Gastroesophageal sphincter (tissue), 4 donors: Measurements from ENCODE around the gene ZNF783. TPM values are rescaled to one million over a fixed set of nuclear protein-coding genes. Genes with fewer than 3 reads are reported as not detected.

Source experiments
- ATAC-seq: fragments of 150-250 bp; one replicate; pipeline ENCODE4 v1.9.1; 2016; ENCODE audit warnings: mild to moderate bottlenecking, moderate library complexity
- H3K27ac ChIP-seq, 4 donors: fragments of 200-600 bp; sonication (generic) in 3 of 4; 1 replicate in 3 of 4; 2 replicates in 1 of 4; pipeline ENCODE4 v1.5.1; 2016 to 2019
- H3K27me3 ChIP-seq: fragments of 200-600 bp; sonication (generic); one replicate; pipeline ENCODE4 v1.5.1; 2019
- H3K36me3 ChIP-seq, 2 donors: fragments of 200-600 bp; sonication (generic); one replicate each; pipeline ENCODE4 v1.5.1; 2019; ENCODE audit warnings: control low read depth in 1 of 2
- H3K4me1 ChIP-seq, 3 donors: fragments of 200-600 bp; sonication (generic); 1 replicate in 2 of 3; 2 replicates in 1 of 3; pipeline ENCODE4 v1.5.1; 2016 to 2019; ENCODE audit warnings: control low read depth in 2 of 3
- H3K4me3 ChIP-seq, 2 donors: fragments of 200-600 bp; sonication (generic); one replicate each; pipeline ENCODE4 v1.5.1; 2019; ENCODE audit warnings: mild to moderate bottlenecking in 1 of 2, moderate library complexity in 1 of 2
- H3K9me3 ChIP-seq, 3 donors: fragments of 200-600 bp; sonication (generic); one replicate each; pipeline ENCODE4 v1.5.1; 2017 to 2019; ENCODE audit warnings: control low read depth in 2 of 3
- EP300 ChIP-seq: sonication (generic); formaldehyde crosslinking; IDR thresholded peaks from one replicate; pipeline ENCODE4 v1.6.1; 2017; ENCODE audit warnings: antibody characterized with exemption, mild to moderate bottlenecking
- POLR2A ChIP-seq, 2 donors: fragments of 450-650 bp; IDR thresholded peaks; one replicate each; pipeline ENCODE4 v1.6.1; 2017; ENCODE audit warnings: antibody characterized with exemption in 2 of 2, mild to moderate bottlenecking in 2 of 2, moderate library complexity in 1 of 2
- POLR2AphosphoS5 ChIP-seq: sonication (generic); formaldehyde crosslinking; IDR thresholded peaks from one replicate; pipeline ENCODE4 v1.6.1; 2017; ENCODE audit warnings: antibody characterized with exemption
- WGBS, 2 donors: methylation state at CpG; one replicate each; pipeline ENCODE4 v1.1.5; 2018; ENCODE audit warnings: low coverage in 1 of 2; 5-methylcytosine and 5-hydroxymethylcytosine counted together
- small RNA-seq, 4 donors: library from RNA; depleted of rRNA; stranded (forward); fragments of <200 nt; gene quantifications; one replicate each; pipeline ENCODE3, GENCODE V24; 2016
- total RNA-seq, 4 donors: library from RNA; depleted of rRNA; stranded (reverse); fragments of >200 nt; gene quantifications; one replicate each; pipeline ENCODE4 v1.1.0, GENCODE V29; 2016
- TF ChIP-seq, protein P1 (sequence below), 4 experiments: fragments of 200-600 bp in 2 of 4; fragments of 450-650 bp in 2 of 4; sonication (generic) in 1 of 4; IDR thresholded peaks; one replicate each; pipeline ENCODE4 v1.5.1; 2017 to 2019; ENCODE audit warnings: antibody characterized with exemption in 4 of 4, mild to moderate bottlenecking in 2 of 4, moderate library complexity in 2 of 4

The ZNF783 gene
- total RNA-seq, 4 donors from 2014 or later, result 8.5 to 17.0 (median 13.1) TPM

DNA sequence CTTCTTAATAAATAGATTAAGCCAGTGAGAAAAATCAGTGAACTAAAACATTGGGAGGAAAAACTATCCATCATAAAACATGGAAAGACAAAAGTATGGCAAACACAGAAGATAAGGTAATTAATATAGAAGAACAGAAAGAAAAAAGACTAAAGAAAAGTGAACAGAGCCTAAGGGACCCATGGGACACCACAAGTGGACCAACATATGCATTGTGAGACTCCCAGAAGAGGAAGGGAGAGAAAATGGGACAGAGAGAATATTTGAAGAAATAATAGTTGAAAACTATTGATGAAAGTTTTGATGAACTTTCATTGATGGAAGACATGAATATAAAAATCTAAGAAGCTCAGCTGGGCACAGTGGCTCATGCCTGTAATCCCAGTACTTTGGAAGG is 71.3 kb downstream of the ZNF783 start:
- Histone ChIP-seq H3K27ac (no peak overlapping the region), H3K36me3 (no peaks in the 10 kb centered on the region), H3K4me1 (no peaks in the 10 kb centered on the region), H3K27me3 (peaks cover 14% of the 10 kb centered on the region), H3K9me3 (peaks cover 0 to 20% (median 0%) of the 10 kb centered on the region in 3 donors), H3K4me3 (no peak overlapping the region)
- TF ChIP-seq EP300, result no peak
- TF ChIP-seq POLR2A (IDR thresholded peaks at IDR 0.05), result no peak
- TF ChIP-seq POLR2AphosphoS5, result no peak
- TF ChIP-seq, protein P1, sequence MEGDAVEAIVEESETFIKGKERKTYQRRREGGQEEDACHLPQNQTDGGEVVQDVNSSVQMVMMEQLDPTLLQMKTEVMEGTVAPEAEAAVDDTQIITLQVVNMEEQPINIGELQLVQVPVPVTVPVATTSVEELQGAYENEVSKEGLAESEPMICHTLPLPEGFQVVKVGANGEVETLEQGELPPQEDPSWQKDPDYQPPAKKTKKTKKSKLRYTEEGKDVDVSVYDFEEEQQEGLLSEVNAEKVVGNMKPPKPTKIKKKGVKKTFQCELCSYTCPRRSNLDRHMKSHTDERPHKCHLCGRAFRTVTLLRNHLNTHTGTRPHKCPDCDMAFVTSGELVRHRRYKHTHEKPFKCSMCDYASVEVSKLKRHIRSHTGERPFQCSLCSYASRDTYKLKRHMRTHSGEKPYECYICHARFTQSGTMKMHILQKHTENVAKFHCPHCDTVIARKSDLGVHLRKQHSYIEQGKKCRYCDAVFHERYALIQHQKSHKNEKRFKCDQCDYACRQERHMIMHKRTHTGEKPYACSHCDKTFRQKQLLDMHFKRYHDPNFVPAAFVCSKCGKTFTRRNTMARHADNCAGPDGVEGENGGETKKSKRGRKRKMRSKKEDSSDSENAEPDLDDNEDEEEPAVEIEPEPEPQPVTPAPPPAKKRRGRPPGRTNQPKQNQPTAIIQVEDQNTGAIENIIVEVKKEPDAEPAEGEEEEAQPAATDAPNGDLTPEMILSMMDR (IDR thresholded peaks at IDR 0.05), result no peak
- no peak for ATAC-seq

DNA sequence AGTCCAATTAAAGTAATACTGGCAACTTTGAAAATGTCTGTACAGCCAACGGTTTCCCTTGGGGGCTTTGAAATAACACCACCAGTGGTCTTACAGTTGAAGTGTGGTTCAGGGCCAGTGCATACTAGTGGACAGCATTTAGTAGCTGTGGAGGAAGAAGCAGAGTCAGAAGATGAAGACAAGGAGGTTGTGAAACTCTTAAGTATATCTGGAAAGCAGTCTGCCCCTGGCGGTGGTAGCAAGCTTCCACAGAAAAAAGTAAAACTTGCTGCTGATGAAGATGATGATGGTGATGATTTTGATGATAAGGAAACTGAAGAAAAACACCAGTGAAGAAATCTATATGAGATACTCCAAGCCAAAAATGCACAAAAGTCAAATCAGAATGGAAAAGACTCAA is 72.2 kb downstream of the ZNF783 start:
- Histone ChIP-seq H3K27ac (no peak overlapping the region), H3K4me3 (no peak overlapping the region), H3K36me3 (no peaks in the 10 kb centered on the region), H3K9me3 (peaks cover 0 to 20% (median 0%) of the 10 kb centered on the region in 3 donors), H3K27me3 (peaks cover 14% of the 10 kb centered on the region), H3K4me1 (no peaks in the 10 kb centered on the region)
- 60 to 63% methylated on average over 1 to 2 of the region's 2 CpGs for WGBS, 2 donors
- TF ChIP-seq, protein P1 (IDR thresholded peaks at IDR 0.05), result no peak
- no peak for TF ChIP-seq EP300
- ATAC-seq, result no peak

Small RNA genes within 50 kb of the gene (small RNA-seq; reads per million reads assigned to genes)
- 0 reads per million in 4 donors for gene AC004941.2

Other genes starting within 250 kb of the ZNF783 start
- 10 to 100 TPM; 25.4 to 81.0 (median 46.5) TPM for gene PDIA4, start 233.7 kb upstream of the ZNF783 start, total RNA-seq
- gene ZNF786, start 171.5 kb upstream of the ZNF783 start, total RNA-seq, result 1 to 10 TPM; 6.1 to 8.6 (median 7.0) TPM
- gene ZNF425, start 135.9 kb upstream of the ZNF783 start, total RNA-seq, result 1 to 10 TPM; 2.4 to 6.4 (median 3.2) TPM
- gene ZNF398, start 114.7 kb upstream of the ZNF783 start, total RNA-seq, result 10 to 100 TPM; 16.8 to 24.4 (median 20.8) TPM
- gene ZNF282, start 66.7 kb upstream of the ZNF783 start, total RNA-seq, result 10 to 100 TPM; 15.9 to 26.3 (median 18.7) TPM
- gene ZNF212, start 22.5 kb upstream of the ZNF783 start, total RNA-seq, result 10 to 100 TPM in 2 of 4 donors, 1 to 10 TPM in 2; 4.3 to 11.1 (median 9.4) TPM
- gene ZNF777, start 198.9 kb downstream of the ZNF783 start, total RNA-seq, result 10 to 100 TPM in 1 of 4 donors, 1 to 10 TPM in 3; 6.1 to 16.1 (median 9.9) TPM
- 10 to 100 TPM; 17.2 to 26.4 (median 22.6) TPM for gene ZNF746, start 235.6 kb downstream of the ZNF783 start, total RNA-seq